Forelimb muscle (tissue), 1 donor: Measurements from ENCODE around the gene OPRD1. TPM values are rescaled to one million over a fixed set of nuclear protein-coding genes. Genes with fewer than 3 reads are reported as not detected.
"Not testable (repeated sequence)": the region's sequence is repeated elsewhere in the genome, so short reads cannot be mapped to it uniquely, and the experiment has no call there.

Experiments
- DNase-seq: peaks from one replicate; pipeline ENCODE4 v3.0.0-alpha.2; 2013; ENCODE audit warnings: low read depth
- polyA plus RNA-seq: library from polyadenylated mRNA; unstranded; fragments of 120-200 nt; gene quantifications from one replicate; pipeline ENCODE4 v1.2.1, GENCODE V29; 2013; ENCODE audit not compliant: insufficient read length

OPRD1 gene
- polyA plus RNA-seq, 1 donor: 0.67 TPM

DNA sequence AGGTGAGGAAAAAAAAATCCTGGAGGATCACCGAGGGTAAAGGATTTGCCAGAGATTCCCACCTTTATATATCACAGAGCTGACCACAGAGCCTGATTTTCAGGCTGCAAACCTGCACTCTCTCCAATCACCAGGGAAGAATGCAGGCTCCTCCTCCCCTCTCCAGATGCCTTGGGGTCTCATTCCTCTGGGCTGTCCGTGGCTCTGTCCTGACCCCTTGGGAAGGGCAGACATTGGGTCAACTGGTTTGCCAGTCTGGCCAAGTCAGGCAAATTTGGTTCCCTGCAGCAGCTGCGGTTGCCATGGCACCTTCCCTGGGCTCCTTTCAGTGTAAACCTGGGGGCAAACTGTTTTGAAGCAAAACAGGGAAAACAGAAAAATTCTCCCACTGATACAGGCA, 11.6 kb upstream of the OPRD1 start:
- DNase-seq: no peak

- no peak for DNase-seq
Observed at GRCh38 chr1:28801461-28801860, 10.5 kb upstream of the OPRD1 start.

GRCh38 chr1:28803051-28803450, 8.9 kb upstream of the OPRD1 start:
- DNase-seq: no peak

GRCh38 chr1:28803662-28804061, 8.3 kb upstream of the OPRD1 start:
- DNase-seq: no peak

- DNase-seq: no peak
Observed at GRCh38 chr1:28804071-28804470, 7.9 kb upstream of the OPRD1 start.

- DNase-seq: no peak
Observed at GRCh38 chr1:28807046-28807445, 4.9 kb upstream of the OPRD1 start.

GRCh38 chr1:28807986-28808385, 4.0 kb upstream of the OPRD1 start:
- DNase-seq: no peak

- no peak for DNase-seq
Observed at GRCh38 chr1:28811369-28811765, 603 bp upstream of the OPRD1 start.

- peak; percentile 1 for DNase-seq
Observed at GRCh38 chr1:28812669-28813468, 899 bp downstream of the OPRD1 start.

GRCh38 chr1:28813931-28814465, 2.0 kb downstream of the OPRD1 start:
- no peak for DNase-seq

DNA sequence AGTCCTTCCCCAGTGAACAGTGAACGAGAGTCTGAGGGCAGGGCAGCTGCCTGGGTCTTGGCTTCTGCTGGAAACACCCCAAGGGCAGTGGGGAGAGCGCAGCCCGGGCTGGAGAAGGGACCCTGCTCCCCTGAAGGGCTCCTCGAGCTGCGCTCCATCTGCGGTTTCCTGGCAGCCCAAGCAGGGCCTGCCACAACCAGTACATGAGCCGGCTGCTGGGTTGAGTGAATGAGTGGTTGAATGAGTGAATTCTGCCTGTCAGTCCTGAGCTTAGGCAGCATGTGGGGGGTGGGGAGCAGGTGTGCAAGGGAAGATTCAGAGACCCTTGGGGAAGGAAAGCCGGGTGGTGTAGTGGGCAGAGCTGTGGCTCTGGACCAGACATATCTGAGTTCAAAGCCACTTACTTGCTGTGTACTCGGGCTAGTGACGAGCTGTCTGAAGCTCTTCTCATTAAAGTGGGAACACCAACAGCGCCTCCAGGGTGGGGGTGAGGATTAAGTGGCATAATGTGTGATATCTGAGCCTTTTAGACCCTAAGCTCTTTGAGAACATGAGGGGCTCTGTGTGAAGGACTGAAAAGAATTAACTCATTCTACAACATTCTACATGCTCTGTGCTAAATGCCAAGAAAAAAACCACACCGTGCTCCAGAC, 3.7 kb downstream of the OPRD1 start:
- DNase-seq: no peak

DNA sequence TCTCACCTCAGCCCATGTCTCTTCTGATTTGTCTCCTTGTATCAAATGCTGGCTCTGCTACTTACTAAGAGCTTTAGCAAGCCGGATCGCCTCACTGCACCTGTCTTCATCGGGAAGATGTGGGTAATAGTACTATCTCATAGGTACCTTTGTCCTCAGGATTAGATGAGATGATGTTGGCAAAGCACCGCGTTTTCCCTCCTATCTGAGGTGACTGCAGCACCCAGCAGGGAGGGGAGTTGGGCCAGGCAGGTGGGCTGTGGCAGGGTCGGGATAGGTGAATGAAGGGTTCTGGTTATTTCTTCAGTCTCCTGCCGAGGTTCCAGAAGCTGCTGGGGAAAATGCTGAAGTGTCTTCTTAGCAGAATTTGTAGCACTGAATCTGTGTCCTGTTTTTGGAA, 5.2 kb downstream of the OPRD1 start:
- DNase-seq: no peak

DNA sequence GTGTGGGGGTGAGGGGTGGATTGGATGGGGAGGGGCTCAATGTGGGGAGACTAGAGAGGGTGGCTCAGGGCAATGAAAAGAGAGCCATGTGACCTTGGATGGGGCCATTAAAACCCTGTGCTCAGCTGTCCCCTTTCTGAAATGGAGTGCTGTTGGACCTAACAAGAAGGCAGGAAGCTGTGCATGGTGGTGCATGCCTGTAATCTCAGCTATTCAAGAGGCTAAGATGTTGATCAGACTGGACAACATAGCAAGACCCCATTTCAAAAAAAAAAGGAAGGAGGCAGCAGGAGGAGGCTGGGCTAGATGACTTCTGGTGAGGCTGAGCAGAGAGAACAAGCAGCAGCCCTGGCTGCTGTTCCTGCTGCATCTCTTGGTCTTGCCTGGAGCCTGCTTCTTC, 7.0 kb downstream of the OPRD1 start:
- DNase-seq: no peak

- DNase-seq: no peak
Observed at GRCh38 chr1:28822799-28823198, 10.8 kb downstream of the OPRD1 start.

GRCh38 chr1:28824061-28824460, 12.1 kb downstream of the OPRD1 start:
- not testable (repeated sequence) for DNase-seq

GRCh38 chr1:28828227-28828858, 16.4 kb downstream of the OPRD1 start:
- DNase-seq: not testable (repeated sequence)

GRCh38 chr1:28830814-28831213, 18.8 kb downstream of the OPRD1 start:
- no peak for DNase-seq

DNA sequence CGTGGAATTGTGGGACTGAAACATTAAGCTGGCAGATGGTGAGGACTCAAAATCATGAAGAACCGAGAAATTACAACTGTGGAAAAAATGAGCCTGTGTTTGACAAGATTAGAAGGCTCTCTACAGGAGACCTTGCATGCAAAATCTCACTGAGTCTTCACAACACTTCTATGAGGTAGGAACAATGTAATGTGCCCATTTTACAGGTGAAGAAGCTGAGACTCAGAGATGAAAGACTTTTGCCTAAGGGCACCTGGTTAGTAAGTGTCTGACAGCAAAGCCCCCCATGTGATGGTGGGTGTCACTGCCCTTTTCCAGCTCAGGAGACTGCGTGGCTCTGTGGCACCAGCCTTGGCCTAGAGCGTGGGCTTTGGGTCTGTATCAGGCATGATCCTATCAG, 21.0 kb downstream of the OPRD1 start:
- DNase-seq: no peak

GRCh38 chr1:28833381-28833780, 21.4 kb downstream of the OPRD1 start:
- no peak for DNase-seq

GRCh38 chr1:28835237-28835650, 23.3 kb downstream of the OPRD1 start:
- DNase-seq: no peak

- DNase-seq: no peak
Observed at GRCh38 chr1:28836421-28836956, 24.5 kb downstream of the OPRD1 start.

DNA sequence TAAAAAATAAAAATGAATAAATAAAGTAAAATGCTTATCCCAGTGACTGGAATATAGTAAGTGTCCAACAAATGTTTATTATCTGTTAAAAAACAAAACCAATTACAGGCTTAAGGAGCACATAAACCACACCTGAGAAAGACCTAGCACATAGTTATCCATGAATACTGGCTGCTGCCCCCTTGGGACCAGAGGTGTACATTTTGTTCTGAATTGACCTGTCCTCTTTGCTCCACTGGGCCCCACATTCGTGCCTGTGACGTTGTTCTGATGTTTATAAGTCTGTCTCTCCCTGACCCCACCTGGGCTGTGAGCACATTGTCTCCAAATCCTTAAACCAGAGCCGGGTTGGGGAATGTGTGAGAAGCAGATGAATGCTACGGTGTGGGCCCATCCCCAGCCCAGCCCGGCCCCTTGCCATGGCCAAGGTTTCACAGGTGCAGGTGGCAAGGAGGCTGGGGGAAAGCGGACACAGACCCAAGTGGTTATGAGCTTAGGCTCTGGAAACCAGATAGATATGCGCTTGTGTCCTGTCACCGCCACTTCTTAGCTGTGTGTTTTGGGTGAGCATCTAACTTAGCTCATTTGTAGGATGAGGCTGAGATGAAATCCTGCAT, 29.1 kb downstream of the OPRD1 start:
- no peak for DNase-seq
